Right lobe of liver (tissue), 6 donors: Measurements from ENCODE around the gene KAT7. TPM values are rescaled to one million over a fixed set of nuclear protein-coding genes. Genes with fewer than 3 reads are reported as not detected.
A peak's percentile ranks its signal among the peaks of the same experiment; 100 is the strongest.

Source experiments
- ATAC-seq, 4 donors: fragments of 200-7000 bp; cut with Tn5 transposase; one replicate each; pipeline ENCODE4 v1.9.1; 2020; ENCODE audit warnings: mild to moderate bottlenecking in 4 of 4, moderate library complexity in 4 of 4
- DNase-seq, 3 donors: peaks; one replicate each; pipeline ENCODE4 v3.0.0-alpha.2; 2020
- H3K27ac ChIP-seq, 3 donors: fragments of 200-600 bp; one replicate each; pipeline ENCODE4 v1.8.0; 2022
- H3K27me3 ChIP-seq, 2 donors: fragments of 200-600 bp; one replicate each; pipeline ENCODE4 v1.8.0; 2022
- H3K36me3 ChIP-seq, 4 donors: fragments of 200-600 bp; sonication (generic) in 1 of 4; one replicate each; pipeline versions ENCODE4 v1.5.1 to v1.8.0; 2017 to 2022; ENCODE audit warnings: control low read depth in 1 of 4
- H3K4me1 ChIP-seq, 4 donors: fragments of 200-600 bp; sonication (generic) in 1 of 4; one replicate each; pipeline versions ENCODE4 v1.5.1 to v1.8.0; 2017 to 2022; ENCODE audit warnings: control low read depth in 1 of 4
- H3K4me3 ChIP-seq, 3 donors: fragments of 200-600 bp; one replicate each; pipeline ENCODE4 v1.8.0; 2022
- H3K9me3 ChIP-seq, 4 donors: fragments of 200-600 bp; sonication (generic) in 1 of 4; one replicate each; pipeline versions ENCODE4 v1.5.1 to v1.8.0; 2017 to 2022; ENCODE audit warnings: control low read depth in 1 of 4
- POLR2A ChIP-seq: fragments of 450-650 bp; IDR thresholded peaks from one replicate; pipeline ENCODE4 v1.6.1; 2017; ENCODE audit warnings: antibody characterized with exemption, mild to moderate bottlenecking
- whole genome bisulfite sequencing: methylation state at CpG from one replicate; pipeline ENCODE4 v1.1.6; 2018; ENCODE audit warnings: low coverage, low lambda C conversion rate; ENCODE audit not compliant: insufficient coverage; ENCODE audit errors: missing lambda C conversion rate; 5-methylcytosine and 5-hydroxymethylcytosine counted together
- intact Hi-C, 2 donors: fragments of 100-400 bp; cut with DNase I; formaldehyde crosslinking; loops; one replicate each; pipeline versions ENCODE4 v1.11.2 to v1.14.1; 2022
- total RNA-seq, 6 experiments: library from RNA; depleted of rRNA in 2 of 6; stranded (reverse); fragments of >200 nt in 2 of 6; fragmentation: NEBNext Ultra II Directional in 3 of 6; extraction: Animal tissue kit (Norgen Biotek cat#: 25700) in 3 of 6; gene quantifications; one replicate each; pipeline versions ENCODE4 v1.1.0 to v1.2.4, GENCODE V29; 2016 to 2023
- TF ChIP-seq, protein P1 (sequence below), 4 donors: fragments of 200-600 bp in 3 of 4; fragments of 450-650 bp in 1 of 4; IDR thresholded peaks; one replicate each; pipeline versions ENCODE4 v1.5.1 to v1.8.0; 2016 to 2022; ENCODE audit warnings: antibody characterized with exemption in 4 of 4, mild to moderate bottlenecking in 2 of 4
- donor health status: DM: no; HTN: yes; CAD: no.
- donor health status: DM: no; HTN: no; CAD: no.
- donor health status: DM: no; HTN: no; CAD: no.
- donor health status: DM: no; HTN: yes; CAD: no.
- donor health status: DM: no; HTN: yes; CAD: no.

The KAT7 gene
- total RNA-seq, 6 experiments from 2014 or later, result 10.8 to 21.3 (median 15.2) TPM

DNA sequence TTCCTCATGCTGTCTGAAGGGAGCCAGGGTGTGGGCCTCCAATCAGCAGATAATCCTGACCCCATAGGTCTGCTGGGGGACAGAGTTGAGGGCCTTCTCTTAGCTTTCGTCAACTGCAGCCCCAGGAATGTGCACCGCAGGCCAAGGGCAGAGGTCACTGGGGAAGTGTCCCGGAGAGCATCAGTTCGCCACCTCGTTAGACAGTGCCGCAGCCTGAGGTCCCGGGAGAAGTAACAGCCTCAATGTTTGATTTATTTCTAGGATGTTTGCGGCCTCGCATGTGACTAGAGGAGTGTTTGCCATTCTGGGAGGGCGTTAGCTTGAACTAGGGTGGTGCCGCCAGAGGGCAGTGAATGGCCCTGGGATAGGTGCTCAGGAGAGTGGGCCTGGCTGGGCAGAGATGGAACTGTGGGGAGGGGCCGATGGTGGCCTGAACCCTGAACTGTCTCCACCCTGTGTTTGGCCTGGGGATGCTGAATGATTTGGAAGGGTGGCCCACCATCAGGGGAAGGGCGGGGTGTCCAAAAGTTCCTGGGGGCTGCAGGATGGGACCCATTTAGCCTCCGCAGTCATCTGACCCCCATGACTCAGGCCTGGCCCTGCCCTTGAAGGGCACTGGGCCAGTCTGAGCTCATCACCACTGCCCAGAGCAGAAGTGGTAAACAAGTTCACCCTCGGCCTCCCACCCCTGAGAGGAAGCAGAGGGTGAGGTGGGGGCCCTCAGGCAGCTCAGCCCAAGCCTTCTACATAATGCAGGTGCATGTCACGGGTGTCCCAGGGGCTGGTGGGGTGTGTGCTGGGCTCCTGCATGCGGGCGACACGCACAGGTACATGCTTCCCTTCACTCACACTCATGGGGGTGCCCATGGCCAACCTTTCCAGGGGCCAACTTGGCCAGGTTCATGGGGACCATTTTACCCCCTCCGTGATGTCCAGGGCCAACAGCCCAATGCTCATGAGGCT, 71.8 kb downstream of the KAT7 start:
- no peak for DNase-seq
- no peaks in the 10 kb centered on the region for H3K4me1 ChIP-seq
- H3K27ac ChIP-seq, result no peak overlapping the region
- ATAC-seq, result peak; percentile 16 to 59 (median 27)
- TF ChIP-seq POLR2A, result no peak
- TF ChIP-seq, protein P1, sequence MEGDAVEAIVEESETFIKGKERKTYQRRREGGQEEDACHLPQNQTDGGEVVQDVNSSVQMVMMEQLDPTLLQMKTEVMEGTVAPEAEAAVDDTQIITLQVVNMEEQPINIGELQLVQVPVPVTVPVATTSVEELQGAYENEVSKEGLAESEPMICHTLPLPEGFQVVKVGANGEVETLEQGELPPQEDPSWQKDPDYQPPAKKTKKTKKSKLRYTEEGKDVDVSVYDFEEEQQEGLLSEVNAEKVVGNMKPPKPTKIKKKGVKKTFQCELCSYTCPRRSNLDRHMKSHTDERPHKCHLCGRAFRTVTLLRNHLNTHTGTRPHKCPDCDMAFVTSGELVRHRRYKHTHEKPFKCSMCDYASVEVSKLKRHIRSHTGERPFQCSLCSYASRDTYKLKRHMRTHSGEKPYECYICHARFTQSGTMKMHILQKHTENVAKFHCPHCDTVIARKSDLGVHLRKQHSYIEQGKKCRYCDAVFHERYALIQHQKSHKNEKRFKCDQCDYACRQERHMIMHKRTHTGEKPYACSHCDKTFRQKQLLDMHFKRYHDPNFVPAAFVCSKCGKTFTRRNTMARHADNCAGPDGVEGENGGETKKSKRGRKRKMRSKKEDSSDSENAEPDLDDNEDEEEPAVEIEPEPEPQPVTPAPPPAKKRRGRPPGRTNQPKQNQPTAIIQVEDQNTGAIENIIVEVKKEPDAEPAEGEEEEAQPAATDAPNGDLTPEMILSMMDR (IDR thresholded peaks at IDR 0.05), result peak in 1 of 4 donors; percentile 15
- 40% methylated on average over 1 of the region's 20 CpGs for WGBS
- H3K4me3 ChIP-seq, result no peak overlapping the region
- H3K27me3 ChIP-seq, result no peaks in the 10 kb centered on the region
- intact Hi-C loops, result loop anchor here (5.0 kb wide), 1 partner anchor 137 kb away; the partner anchor contains the start of gene DLX3 (in 2 of the 2)
- no peaks in the 10 kb centered on the region for H3K36me3 ChIP-seq
- no peaks in the 10 kb centered on the region for H3K9me3 ChIP-seq

DNA sequence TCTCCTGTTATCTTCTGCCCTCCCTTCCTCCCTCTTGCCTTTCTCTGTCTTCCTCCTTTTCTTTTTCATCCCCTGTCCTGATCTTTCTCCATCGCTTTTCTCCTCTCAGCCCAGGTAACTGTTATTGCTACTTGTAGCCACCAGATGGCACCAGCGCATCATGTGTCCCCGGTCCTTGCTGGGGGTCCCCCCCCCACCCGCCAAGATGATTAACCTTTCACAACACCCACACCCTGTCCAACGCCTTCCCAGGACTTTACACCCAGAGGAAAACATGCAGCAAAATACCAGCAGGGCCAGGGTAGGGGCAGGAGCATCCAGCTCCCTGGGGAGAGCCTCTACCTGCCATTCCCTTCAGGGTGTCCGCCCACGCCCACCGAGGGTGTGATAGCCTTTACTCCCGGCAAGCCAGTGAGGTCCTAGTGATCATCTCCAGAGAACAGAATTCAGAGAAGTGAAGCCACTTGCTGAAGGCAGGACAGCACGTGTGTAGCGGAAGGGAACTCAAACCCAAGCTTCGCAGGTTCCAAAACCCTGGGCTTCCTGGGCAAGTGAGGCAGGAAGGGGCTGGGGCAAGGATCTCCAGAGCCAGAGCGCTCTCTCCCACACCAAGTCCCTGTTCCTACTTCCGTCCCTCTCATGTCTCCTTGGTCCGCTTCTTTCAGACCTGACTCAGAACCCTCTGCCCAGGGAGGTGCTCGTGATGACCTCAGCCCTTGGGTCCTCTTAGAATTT, 72.8 kb downstream of the KAT7 start:
- no peak for DNase-seq
- no peaks in the 10 kb centered on the region for H3K27me3 ChIP-seq
- H3K9me3 ChIP-seq, result no peaks in the 10 kb centered on the region
- ATAC-seq, result peak; percentile 52 to 65 (median 62)
- no peaks in the 10 kb centered on the region for H3K36me3 ChIP-seq
- no peak overlapping the region for H3K27ac ChIP-seq
- no peak overlapping the region for H3K4me3 ChIP-seq
- intact Hi-C loops, result loop anchor here (5.0 kb wide), 1 partner anchor 136 kb away; the partner anchor contains the start of gene DLX3 (in 2 of the 2)
- TF ChIP-seq POLR2A, result no peak
- TF ChIP-seq, protein P1 (IDR thresholded peaks at IDR 0.05), result peak; percentile 57 to 83 (median 80)
- no peaks in the 10 kb centered on the region for H3K4me1 ChIP-seq
- 42% methylated on average over 16 of the region's 16 CpGs for WGBS

GRCh38 chr17:49862781-49863331, 74.4 kb downstream of the KAT7 start:
- WGBS, result 29% methylated on average over 8 of the region's 17 CpGs
- peak; percentile 19 to 70 (median 45) for ATAC-seq
- Histone ChIP-seq H3K27me3 (no peaks in the 10 kb centered on the region), H3K9me3 (no peaks in the 10 kb centered on the region), H3K36me3 (no peaks in the 10 kb centered on the region), H3K27ac (no peak overlapping the region), H3K4me1 (no peaks in the 10 kb centered on the region), H3K4me3 (no peak overlapping the region)
- no peak for DNase-seq
- TF ChIP-seq, protein P1 (IDR thresholded peaks at IDR 0.05), result no peak
- TF ChIP-seq POLR2A, result no peak
- intact Hi-C loops, result loop anchor here (5.0 kb wide), 1 partner anchor 134 kb away; the partner anchor contains the start of gene DLX3 (in 2 of the 2)

DNA sequence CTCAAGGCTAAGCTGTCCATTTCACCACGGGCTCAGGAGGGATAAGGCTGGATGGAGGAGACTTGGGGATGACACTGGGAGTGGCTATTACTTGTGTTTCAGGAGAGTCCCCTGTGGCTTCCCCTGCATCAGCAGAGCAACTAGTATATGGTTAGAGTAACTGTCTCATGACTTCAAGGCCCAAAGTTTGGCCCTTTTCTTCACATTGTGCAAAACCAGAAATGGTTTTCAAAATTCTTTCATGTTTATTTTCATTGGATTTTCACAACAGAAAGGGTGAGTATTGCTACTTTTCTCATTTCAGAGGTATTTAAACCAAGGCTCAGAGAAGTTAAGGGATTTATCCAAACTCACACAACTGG, 77.5 kb downstream of the KAT7 start:
- no peaks in the 10 kb centered on the region for H3K9me3 ChIP-seq
- no peak for DNase-seq
- no peaks in the 10 kb centered on the region for H3K4me1 ChIP-seq
- H3K36me3 ChIP-seq, result no peaks in the 10 kb centered on the region
- intact Hi-C loops, result no loop called here
- TF ChIP-seq, protein P1 (IDR thresholded peaks at IDR 0.05), result no peak
- no peak for TF ChIP-seq POLR2A
- no peak for ATAC-seq
- 67% methylated on average over 1 of the region's 1 CpG for WGBS
- H3K4me3 ChIP-seq, result no peak overlapping the region
- H3K27ac ChIP-seq, result no peak overlapping the region
- no peaks in the 10 kb centered on the region for H3K27me3 ChIP-seq
